Measurements from ENCODE around the gene OXLD1.

Gene OXLD1

GRCh38 chr17:81682565-81683207, 16.3 kb upstream of the OXLD1 start:
- DNase-seq, result no peak

- DNase-seq, result no peak
These were observed 15.3 kb upstream of the OXLD1 start for GRCh38 chr17:81681672-81682071.

GRCh38 chr17:81680150-81680549, 13.7 kb upstream of the OXLD1 start:
- DNase-seq, result no peak

- no peak for DNase-seq
These were observed 10.5 kb upstream of the OXLD1 start for GRCh38 chr17:81676906-81677305.

GRCh38 chr17:81675515-81676221, 9.3 kb upstream of the OXLD1 start:
- DNase-seq, result peak; percentile 38

- no peak for DNase-seq
These were observed 7.3 kb upstream of the OXLD1 start for GRCh38 chr17:81673561-81674258.

- DNase-seq, result no peak
These were observed 6.5 kb upstream of the OXLD1 start for GRCh38 chr17:81672954-81673353.

- DNase-seq, result no peak
These were observed 6.1 kb upstream of the OXLD1 start for GRCh38 chr17:81672504-81672903.

GRCh38 chr17:81667754-81668153, 1.3 kb upstream of the OXLD1 start:
- DNase-seq, result no peak

- no peak for DNase-seq
These were observed 388 bp downstream of the OXLD1 start for GRCh38 chr17:81666092-81666341.

GRCh38 chr17:81665205-81666091, 957 bp downstream of the OXLD1 start:
- peak; percentile 25 for DNase-seq

- no peak for DNase-seq
These were observed 2.3 kb downstream of the OXLD1 start for GRCh38 chr17:81664051-81664470.

GRCh38 chr17:81662002-81662401, 4.4 kb downstream of the OXLD1 start:
- DNase-seq, result no peak

GRCh38 chr17:81660441-81660840, 6.0 kb downstream of the OXLD1 start:
- no peak for DNase-seq

GRCh38 chr17:81659038-81659437, 7.4 kb downstream of the OXLD1 start:
- no peak for DNase-seq

- no peak for DNase-seq
These were observed 9.6 kb downstream of the OXLD1 start for GRCh38 chr17:81656835-81657234.

GRCh38 chr17:81656118-81656743, 10.2 kb downstream of the OXLD1 start, which contains the start of gene PDE6G:
TSS of gene PDE6G (minus strand) at chr17:81656542. CDS start at chr17:81653305, 3,237 bp downstream.
- no peak for DNase-seq

- DNase-seq, result no peak
These were observed 10.9 kb downstream of the OXLD1 start for GRCh38 chr17:81655378-81656117.

GRCh38 chr17:81652906-81653771, 13.3 kb downstream of the OXLD1 start:
- DNase-seq, result no peak

GRCh38 chr17:81651692-81652091, 14.7 kb downstream of the OXLD1 start:
- DNase-seq, result peak; percentile 82

- no peak for DNase-seq
These were observed 15.5 kb downstream of the OXLD1 start for GRCh38 chr17:81650951-81651350.

Data from fibroblast of skin of scalp (primary cell).